GM19463 (cell line): Measurements from ENCODE around the gene RNF13.
"Not testable (repeated sequence)": the region's sequence is repeated elsewhere in the genome, so short reads cannot be mapped to it uniquely, and the experiment has no call there.

ENCODE experiments used
- ATAC-seq: cut with Tn5 transposase; IDR thresholded peaks from one replicate; pipeline ENCODE4 v1.9.1; 2021; ENCODE audit warnings: mild to moderate bottlenecking, moderate library complexity; ENCODE audit not compliant: unreplicated experiment

RNF13 gene

GRCh38 chr3:149800693-149801092 is 12.3 kb upstream of the RNF13 start:
- no peak for ATAC-seq

DNA sequence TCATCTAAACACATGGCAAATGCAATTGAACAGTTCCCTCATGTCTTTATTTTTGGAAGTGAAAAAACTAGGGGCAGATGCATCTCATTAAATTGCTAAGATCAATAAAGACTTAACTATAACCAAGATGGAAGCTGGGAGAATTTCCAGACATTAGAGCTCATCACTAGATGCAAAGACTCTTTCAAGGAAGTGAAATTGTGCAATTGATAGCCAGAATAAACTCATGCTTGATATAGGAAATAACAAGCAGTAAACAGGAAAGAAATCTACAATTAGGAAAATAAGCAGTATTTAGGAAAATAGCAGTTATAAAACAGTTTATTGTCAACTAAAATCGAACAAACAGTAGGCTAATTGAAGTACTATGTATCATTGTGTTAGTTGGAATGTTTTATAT is 11.8 kb upstream of the RNF13 start:
- ATAC-seq: no peak

- no peak for ATAC-seq
Observed at GRCh38 chr3:149801639-149802038, 11.4 kb upstream of the RNF13 start.

- no peak for ATAC-seq
Observed at GRCh38 chr3:149806171-149806778, 6.7 kb upstream of the RNF13 start.

GRCh38 chr3:149808209-149808829 is 4.7 kb upstream of the RNF13 start:
- ATAC-seq: no peak

DNA sequence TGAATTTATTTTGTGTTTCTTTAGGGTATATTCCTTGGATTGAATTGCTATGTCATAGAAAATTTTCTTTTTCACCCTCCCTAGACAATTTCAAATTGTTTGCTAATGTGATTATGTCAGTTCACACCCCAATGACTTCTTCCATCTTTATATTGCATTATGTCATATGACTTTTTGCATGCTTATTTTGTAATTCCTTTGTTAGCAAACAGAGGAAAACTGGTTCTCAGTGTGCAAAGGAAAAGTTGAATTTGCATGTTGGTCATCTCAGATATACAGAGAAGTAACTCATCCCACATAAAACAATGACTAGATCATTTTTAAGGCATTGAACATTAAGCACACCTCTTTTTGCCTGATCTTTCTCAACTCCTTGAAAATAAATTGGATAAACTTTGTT is 3.3 kb upstream of the RNF13 start:
- ATAC-seq: no peak

- ATAC-seq: no peak
Observed at GRCh38 chr3:149810846-149811245, 2.2 kb upstream of the RNF13 start.

DNA sequence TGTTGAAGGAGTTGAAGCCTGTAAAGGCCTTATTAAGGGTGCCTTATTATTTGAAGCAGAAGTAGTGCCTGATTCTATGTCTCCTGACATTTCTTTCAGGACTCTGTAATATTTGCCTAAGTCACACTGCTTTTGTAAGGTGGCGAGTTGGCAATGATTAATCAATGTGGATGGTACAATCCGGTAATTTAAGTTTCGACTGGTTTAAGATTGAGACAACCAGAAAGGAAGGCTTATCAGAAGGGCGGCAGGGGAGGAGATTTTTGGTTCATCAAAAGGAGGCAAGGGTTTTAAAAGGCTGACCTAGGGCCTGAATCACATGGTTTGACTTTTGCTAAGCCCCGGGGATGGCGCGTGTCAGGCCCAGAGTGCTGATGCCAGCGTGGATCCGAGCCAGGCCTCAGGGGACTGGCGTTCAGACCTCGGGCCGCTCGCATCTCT is 830 bp upstream of the RNF13 start:
- no peak for ATAC-seq

DNA sequence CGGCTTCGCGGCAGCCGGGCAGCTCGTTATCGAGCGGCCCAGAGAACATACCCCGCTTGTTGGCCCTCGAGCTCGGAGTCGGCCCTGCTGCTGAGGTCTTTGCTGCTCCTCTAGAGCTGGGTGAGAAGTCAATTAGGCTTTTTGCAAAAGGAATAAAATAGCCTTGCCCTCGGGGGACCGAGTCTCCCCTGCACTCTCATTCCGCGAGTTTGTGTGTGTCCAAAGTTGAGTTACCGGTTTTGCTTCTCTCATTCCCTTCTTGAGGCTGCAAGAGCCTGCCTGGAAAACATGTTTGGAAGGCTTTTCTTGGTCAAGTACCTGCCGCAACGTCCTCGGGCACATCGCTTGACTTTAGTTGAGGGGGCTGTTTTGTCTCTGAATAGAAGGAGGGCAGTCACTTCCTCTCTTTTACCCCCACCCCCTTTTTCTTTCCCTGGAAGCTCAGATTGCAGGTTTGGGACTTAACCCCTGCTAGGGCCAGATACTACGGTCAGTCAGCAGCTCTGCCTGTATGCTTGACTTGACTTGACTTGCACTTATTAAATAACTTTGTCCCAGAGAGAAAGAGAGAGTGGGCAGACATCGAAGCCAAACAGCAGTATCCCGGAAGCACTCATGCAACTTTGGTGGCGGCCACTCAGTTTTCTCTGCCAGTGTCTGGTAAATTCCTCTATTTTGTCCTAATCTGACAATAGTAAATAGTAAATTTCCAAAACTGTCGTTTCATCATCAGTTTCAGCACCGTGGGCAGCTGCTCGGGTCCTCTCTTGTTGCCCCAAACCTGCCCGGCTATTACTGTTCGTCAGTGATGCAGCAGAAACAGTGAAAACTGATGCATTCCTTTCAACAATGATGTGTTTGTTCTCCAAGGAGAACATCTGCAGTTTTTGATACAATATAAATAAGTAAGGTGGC is 609 bp downstream of the RNF13 start:
- ATAC-seq: peak; percentile 7

DNA sequence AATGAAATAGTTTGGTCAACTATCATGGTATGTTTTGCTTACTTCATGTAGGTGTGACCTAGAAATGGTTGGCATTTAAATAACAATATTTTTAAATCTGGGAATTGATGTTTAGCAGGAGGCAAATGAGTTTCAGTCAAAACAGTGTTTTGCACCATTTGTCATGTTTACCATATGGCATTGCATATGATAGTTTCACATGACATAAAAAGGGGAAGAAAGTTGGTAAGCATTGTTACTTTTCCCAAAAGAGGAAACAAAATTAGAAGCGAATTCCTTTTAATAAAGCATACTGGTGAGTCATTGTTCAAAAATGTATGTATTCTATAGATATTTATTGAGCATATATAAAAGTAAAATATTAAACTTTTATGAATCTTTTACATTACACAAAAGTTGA is 2.3 kb downstream of the RNF13 start:
- no peak for ATAC-seq

DNA sequence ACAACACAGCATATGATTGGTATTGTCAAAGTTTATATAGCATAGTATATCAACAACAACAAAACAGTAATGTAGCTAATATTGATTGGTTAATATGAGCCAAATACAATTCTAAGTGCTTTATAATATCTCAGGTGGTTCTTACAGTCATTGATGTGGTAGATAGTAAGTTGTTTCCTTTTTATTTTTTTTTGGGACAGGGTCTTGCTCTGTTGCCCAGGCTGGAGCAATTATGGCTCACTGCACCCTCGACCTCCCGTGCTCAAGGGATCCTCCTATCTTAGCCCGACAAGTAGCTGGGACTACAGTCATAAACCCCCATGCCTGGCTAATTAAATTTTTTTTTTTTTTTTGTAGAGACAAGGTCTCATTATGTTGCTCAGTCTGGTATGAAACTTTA is 2.7 kb downstream of the RNF13 start:
- no peak for ATAC-seq

DNA sequence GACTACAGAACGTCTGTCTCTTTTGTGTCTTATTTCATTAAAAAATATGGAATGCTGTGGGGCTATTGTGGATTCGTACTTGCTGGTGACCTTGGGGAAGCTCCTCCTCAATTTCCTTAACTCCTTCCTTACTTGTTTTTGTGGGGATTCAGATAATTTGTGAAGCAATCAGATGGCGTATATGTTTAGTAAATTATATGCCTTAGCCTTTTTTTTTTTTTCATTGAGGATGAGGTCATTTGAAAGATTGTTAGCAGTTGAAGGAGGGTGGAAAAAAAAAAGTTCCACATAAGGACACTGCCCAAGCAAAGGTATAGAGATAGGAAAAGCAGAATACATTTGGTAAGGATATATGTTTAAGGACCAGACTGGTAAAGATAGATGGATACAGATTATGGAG is 3.3 kb downstream of the RNF13 start:
- ATAC-seq: no peak

DNA sequence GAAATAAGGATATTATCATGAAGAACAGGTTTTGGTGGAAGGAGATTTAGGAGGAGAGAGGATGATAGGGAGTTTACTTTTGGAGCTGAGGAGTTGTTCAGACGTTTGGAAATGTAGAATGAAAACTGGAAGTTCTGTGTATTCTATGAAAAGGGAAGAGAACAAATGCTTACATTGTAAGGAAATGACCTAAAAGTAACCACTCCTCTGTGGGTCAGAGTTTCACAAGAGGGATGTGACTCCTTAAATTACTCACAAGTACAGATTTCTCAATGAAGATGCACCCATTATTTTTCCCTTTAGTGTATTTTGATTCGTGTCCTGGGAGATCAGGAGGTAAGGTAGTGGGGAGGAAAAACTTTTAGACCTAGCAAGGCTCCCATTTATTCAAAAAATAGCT is 4.0 kb downstream of the RNF13 start:
- ATAC-seq: no peak

DNA sequence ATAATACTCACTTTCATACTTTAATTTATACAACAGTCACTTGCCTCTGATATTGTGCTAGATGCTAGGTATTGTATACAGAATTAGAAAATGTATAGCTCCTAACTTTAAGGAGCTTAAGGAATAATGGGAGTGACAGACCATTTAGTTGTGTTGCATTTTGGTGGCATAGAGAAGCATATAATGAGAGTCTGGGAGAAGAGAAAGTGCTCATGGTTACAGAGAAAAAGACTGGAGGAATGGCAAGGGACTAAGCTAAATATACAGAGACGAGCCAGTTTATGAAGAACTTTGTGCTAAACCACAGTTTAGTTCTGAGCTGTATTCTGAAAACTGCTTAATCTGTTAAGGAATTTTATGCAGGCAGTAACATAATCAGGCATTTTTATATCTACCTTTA is 6.4 kb downstream of the RNF13 start:
- ATAC-seq: no peak

DNA sequence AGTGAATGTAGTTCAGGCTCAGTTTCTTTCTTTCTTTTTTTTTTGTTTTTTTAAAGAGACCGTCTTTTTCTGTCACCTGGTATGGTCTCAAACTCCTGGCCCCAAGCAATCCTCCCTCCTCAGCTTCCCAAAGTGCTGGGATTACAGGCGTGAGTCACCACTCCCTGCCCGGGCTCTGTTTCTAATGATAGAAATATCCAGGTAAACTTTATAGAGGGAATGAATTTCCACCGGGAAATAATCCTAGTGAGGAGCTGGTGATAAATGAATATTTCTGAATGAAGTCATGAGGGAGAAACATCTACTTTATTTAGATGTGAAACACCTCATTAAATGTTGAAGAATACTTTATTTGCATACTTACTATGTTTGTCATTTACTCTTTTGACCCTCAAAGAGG is 7.2 kb downstream of the RNF13 start:
- no peak for ATAC-seq

GRCh38 chr3:149826636-149827035 is 13.6 kb downstream of the RNF13 start:
- ATAC-seq: no peak

DNA sequence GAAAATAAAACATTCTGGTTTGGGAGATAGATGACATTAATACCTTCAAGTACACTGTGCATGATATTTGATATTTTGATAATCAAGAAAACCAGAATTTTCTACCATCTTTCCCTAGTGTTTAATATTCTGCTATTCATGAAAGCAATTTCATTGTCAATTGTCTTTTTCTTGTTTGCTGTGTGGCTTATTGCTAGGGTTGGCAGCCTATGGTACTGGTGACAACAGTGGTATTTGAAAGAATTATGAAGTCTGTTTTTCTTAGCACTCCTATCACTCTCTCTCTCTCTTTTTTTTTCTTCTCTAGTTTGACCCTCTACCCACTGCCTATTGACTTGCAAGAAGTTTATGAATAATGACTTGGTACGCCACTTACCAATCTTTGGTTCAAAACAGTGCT is 15.4 kb downstream of the RNF13 start:
- no peak for ATAC-seq

DNA sequence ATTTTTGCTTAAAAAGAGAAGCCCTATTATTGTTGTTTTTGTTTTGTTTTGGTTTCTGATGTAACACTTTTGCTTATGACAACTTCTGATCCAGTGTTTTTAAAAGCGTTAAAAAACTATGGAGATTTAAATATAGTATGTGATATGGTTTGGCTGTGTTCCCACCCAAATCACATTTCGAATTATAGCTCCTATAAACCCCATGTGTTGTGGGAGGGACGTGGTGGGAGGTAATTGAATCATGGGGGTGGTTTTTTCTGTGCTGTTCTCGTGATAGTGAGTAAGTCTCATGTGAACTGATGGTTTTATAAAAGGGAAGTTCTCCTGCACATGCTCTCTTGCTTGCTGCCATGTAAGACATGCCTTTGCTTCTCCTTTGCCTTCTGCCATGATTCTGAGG is 16.6 kb downstream of the RNF13 start:
- not testable (repeated sequence) for ATAC-seq

GRCh38 chr3:149830902-149831301 is 17.9 kb downstream of the RNF13 start:
- no peak for ATAC-seq

GRCh38 chr3:149831321-149831720 is 18.3 kb downstream of the RNF13 start:
- ATAC-seq: no peak

GRCh38 chr3:149832086-149832485 is 19.1 kb downstream of the RNF13 start:
- ATAC-seq: no peak

- ATAC-seq: no peak
Observed at GRCh38 chr3:149833241-149833640, 20.2 kb downstream of the RNF13 start.
